Left renal pelvis (tissue), 4 donors: ENCODE results near the gene MGRN1. TPM values are rescaled to one million over a fixed set of nuclear protein-coding genes. Genes with fewer than 3 reads are reported as not detected.

ENCODE experiments used
- DNase-seq, 4 donors: peaks; one replicate each; pipeline ENCODE4 v3.0.0-alpha.2; 2013; ENCODE audit warnings: low read depth in 4 of 4, low spot score in 3 of 4
- polyA plus RNA-seq, 4 donors: library from polyadenylated mRNA; unstranded; fragments of 120-200 nt; gene quantifications; one replicate each; pipeline ENCODE4 v1.2.1, GENCODE V29; 2013; ENCODE audit not compliant: insufficient read length in 4 of 4

MGRN1 gene
- polyA plus RNA-seq, 4 donors, result 38.7 to 70.3 (median 53.1) TPM

DNA sequence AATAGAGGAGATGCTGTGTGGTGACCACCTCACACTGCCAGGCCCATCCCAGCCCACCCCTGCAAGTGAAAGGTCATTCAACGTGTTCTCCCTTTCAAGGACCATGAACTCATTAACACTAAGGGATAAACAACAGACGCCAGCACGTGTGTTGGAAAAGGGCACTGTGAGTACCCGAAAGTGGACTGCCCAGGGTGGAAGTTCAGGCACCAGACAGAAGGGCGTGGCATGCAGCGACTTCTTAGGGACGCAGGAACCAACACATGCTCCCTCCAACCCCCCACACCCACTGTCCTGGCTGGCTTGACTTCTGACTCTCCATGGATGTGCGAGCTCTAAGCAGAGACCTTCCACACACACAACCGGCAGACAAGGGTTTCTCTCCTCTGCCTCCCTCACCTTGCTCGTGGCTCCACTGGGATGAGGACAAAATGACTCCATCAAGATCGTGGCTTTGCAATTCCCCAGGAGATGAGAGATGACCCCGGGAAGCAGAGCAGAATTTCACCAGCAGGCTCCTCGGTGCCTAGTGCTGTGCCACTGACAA lies 20.9 kb upstream of the MGRN1 start:
- DNase-seq, result no peak

DNA sequence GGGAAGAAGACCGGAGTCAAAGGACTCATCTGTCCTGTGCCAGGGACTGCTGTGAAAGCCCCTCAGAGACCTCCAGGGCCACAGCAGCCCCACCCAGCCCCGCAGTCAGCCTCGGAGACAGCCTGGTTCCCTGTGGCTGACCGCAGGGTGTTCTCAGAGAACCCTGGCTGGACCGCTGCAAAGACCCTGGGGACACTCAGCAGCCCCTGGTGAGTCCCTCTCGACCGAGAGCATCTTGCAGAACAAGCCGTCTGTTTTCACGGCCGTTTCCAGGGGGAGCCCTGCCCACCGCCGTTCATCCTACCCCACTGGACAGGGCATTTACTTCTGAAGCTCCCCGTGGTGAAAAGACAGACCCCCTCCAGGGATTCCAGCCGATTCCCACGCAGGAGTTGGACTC lies 20.2 kb upstream of the MGRN1 start:
- DNase-seq, result no peak

DNA sequence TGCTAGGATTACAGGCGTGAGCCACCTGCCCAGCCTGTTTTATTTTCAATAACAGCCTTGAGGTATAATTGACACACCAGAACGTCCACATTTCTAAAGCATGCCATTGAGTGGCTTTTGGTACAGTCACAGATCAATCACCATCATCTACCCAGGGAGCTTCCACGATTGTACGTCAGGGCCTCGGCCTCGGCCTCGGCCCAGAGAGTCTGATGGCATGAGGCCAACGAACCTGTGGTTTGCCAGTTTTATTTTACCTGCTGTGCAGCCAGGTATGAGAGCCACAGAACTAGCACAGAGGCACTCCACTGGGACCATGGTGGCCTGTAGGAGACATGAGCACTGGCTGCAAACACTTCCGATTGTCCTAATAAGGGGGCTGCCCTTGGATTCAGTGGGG lies 18.3 kb upstream of the MGRN1 start:
- DNase-seq, result no peak

DNA sequence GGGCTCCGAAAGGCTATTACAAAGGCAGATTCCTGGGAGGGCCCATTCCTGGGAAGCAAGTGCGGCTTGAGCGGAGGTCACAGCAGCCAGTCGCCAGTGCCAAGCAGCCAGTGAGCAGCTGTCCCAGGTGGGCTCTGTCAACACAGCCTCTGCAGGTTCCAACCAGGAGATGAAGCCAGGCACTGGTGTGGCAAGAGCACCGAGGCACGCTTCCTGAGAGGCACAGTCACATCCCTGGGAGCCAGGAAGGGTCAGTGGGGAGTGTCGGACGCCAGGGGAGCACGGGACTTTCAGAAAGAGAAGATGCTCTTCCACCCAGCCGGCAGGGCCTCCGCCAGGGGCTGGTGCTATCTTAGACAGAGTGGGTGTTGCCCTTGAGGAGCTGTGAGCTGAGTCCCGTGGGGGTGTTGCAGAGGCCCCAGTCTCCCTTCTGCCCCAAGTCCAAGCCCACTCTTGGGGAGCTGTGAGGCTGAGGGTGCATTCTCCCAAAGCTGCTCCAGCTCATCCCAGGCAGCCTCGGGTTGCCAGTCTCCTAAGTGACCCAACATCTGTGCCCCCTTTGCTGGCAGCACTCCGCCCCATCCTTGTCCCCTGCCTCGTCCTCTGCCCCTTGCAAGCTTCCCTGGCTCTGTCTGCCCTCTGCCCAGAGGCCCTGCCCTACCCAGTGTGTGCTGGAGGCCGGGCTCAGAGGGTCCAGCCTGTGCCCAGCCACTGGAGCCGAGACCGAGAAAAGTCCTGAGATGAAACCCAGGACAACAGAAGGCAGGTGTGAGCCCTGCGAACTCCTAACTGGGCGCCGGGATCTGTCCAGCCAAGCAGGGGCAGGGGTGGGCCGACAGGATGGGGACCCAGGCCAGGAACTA lies 16.6 kb upstream of the MGRN1 start:
- no peak for DNase-seq

DNA sequence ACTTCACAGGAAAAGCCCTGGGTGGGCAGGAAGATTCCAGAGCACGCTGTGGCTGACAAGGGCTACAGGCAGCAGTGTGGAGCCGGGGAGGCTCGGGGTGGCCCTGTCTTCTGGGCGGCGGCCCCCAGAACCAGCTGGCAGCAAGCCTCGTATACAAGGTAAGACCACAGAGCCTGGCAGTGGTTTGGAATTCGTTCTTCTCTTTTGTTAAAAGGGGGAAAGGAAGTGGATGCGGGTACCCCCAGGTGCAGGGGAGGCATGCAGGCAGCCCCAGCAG lies 16.0 kb upstream of the MGRN1 start:
- no peak for DNase-seq

DNA sequence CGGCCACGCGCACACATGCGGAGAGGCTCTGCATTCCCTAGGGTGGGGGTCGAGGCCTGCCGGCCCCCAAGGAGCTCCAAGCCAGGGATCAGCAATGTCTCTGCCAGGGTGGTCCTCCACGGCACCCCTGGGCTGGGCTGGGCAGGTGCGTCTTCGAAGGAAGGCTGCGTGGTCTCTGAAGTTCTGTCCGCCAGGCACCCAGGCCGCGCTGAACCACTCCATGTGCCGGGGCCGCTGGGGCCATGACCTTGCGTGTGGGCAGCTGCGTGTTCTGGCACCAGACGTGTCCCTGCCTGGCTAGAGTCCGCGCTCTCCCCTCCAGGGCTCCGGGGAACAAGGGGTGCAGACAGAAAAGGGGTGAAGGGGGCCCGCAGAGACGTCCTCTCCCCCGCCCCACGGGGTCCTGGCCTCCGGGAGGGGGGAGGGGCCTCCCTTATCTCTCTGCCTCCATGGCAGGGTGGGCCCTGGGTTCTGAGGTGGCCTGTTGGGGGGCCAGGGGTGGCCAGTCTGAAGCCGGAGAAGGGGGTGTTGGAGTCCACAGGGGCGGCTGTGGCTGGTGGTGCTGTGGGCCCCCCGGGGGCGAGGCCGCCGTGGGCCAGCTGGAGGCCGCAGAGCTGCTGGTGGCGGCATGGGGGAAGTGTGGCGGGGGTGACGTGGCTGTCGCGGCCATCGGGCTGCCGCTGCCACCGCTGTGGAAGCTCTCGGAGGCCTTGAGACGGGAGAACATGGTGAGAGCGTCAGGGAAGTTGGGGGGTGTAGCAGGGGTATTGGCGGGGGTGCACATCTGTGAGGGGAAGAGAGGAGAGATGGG lies 15.2 kb upstream of the MGRN1 start:
- DNase-seq, result no peak

DNA sequence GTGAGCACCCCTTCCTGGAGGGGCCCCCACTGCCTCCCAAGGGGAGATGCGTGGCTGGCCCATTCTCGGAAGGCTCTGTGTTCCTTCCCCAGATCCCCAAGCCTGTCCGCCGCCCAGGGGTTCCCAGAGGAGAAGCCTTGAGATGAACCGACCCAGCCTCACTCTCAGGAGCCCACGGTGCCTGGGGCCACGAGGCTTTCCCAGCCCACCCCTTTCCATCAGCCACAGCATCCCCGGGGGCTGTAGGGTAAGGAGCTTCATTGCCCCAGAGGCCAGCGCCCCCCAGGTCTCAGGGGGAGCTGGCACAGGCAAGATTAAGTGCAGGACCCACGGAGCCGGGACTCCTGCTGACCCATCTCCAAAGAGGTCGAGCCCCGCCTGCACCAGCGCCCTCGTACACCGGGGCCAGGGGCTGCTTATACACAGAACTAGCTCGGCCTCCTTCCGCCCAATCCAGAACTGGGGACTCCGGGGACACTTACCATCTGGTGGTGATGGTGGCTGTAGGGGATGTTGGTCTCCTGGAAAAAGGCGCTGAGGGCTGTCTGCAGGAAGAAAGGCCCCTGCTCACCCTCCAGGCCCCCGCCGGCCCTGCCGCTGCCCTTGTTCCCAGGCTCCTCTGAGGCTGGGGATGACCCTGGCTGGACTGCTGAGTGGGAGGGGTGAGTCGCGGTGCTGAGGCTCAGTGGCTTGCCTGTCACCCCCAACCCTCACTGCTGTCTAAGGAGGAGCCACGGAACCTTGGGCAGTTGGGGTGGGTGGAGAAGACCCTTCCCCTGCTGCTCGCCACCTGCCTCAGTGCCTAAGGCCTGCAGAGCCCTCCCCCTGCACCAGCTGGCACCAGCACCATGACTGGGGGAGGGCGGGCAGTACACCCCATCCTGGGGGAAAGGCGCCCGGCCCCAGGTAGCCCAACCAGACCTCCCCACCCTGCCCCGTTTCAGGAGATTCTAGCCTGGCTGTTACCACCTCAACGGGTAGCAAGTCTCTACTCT lies 14.3 kb upstream of the MGRN1 start:
- no peak for DNase-seq

DNA sequence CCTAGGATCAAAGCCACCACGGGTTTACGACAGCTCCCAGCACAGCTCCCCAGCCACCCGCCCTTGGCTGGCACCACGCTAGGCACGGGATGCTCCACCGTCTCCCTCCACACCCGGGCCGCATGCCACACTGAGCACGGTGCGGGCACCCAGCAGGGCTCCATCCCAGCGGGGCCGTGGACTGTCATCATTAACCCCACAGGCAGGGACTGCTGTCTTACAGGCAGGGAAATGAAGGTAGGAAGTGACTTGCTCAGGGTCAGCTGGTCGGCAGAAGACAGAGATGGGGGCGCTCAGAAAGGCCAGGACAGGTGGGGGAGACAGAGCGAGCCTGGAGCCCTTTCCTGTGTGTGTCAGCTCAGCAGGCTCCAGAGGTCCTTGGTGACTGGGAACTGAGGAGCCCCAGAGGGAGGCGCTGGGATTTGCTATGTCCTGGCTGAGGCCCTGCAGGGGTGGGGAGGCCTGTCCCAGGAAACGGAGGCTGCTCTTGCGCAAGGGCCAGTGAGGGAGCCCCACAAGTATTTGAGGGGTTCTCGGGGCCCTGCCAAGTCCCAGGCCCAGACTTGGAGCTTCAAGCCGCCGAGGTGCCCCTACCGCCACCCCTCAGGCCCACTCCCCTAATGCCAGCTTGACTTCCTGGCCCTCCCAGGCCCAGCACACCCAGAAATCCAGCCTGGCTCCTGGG lies 13.1 kb upstream of the MGRN1 start:
- no peak for DNase-seq

DNA sequence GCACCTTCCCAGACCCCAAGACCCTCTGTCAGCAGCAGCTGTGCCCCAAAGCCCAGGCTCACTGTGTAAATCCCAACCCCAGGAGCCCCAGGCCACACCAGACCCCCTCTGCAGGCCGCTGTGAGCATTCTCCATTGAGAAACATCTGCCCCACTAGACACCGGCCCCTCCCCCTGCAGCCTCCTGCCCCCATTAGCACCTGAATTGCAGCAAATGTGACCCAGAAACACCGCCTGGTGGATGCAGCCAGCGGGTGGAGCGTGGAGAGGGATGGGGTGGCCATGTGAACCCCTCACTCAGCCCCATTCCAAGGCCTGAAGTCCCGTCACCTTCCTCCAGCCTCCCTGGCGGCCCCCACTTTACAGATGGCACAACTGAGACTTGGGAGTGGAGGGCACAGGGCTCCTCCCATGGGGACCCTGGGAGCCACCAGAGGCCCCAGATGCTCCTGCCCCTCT lies 12.1 kb upstream of the MGRN1 start:
- DNase-seq, result no peak

DNA sequence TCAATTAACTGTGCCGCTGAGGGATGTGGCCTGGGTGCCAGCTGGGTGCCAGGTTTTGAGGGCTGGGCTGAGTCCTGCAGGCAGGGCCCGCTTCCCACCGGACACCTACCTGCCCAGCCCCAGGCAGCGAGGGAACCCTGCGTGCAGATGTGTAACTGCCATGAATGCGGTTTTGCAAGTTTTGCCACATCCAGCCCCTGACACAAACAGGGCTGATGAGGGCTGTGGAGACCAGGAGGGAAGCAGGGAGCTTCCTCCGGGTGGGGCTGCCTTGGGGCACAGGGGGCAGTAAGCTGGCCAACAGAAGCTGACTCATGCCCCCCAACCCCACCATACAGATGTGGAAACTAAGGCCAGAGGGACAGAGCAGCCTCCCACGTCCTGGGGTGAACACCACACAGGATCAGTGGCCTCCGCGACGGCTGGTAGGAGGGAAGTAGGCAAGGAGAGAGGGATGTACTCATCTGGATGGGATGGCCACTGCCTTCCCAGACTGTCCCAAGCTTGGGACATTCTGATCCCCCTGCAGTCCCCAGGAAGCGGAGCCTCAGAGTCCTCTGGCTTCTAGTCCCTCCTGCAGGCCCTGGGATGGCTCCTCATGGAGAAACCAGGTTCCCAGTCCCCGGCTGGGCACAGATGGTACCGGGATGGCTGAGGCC lies 11.5 kb upstream of the MGRN1 start:
- DNase-seq, result no peak

DNA sequence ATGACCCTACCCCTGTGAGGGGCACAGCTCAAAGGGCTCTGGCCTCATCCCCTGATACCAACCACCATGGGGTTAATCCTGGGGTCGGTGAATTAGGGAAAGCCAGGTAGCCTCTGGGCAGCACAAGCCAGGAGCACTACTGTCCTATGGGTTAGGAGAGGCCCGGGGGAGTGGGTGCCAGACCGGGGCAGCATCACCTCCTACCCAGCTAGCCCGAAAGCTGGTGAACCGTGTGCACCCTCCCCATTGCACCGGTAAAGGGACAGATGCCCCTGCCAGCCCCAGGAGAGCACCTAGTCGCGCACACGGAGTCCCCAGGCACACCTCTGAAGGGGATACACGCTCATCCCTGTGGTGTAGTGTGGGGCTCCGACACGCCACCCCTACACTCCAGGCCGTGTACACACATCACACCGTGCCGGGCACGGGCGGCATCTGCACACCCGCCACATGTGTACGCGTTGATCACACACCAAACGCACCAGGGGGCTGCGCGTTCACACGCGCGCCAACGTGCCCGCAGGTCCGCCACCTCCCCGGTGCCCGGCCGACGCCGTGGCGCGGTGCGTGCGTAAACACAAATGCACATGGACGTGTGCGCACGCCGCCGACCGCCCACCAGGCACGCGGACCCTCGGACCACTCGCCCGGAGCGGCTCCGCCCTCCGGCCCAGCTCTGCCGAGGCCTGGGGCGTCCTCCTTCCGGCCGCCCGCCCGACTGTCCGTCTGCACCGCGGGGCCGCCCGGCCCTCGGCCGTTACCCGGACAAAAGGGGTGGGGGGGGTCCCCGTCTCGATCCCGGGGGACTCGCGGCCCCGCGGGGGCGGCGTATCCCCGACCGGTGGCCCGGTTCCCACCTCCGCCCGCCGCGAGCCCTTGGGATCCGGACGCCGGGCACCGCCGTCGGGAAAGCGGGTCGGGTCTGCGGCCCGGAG lies 10.7 kb upstream of the MGRN1 start:
- no peak for DNase-seq

DNA sequence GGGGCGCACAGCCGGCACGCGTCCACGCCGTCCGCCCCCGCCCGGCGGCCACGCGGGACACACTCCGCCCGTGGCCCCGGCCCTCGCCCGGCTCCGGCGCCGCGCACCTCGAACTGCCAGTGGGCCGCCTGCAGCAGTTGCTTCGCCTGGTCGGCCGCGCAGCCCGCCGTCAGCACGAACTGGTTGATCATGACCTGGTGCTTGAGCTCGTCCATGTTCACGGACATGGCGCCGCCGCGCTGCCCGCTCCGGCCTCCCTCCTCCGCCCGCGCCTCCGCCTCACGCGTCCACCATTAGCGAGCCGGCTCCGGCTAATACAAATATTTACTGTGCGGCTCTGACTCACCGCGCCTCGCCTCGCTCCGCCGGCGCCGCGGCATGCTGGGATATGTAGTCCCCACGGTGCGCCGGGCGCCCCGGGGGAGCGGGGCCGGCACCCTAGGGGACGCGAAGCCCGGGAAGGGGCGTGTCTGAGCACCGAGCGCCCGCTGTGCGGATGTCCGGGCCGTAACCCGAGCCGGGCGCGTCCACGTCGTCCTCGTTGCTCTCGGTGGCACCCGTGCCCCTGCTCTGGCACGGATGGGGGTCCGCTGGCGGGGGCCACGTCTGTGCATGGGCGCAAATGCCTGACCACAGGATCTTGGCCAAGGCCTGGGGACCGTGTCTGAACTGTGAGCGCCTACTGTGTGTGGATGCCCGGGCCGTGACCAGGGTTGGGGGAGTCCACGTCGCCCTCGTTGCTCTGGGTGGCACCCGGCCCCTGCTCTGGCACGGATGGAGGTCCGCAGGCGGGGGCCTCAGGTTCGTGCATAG lies 9.8 kb upstream of the MGRN1 start, which contains the start of gene UBALD1:
Gene UBALD1, minus strand, starts transcription at position 318 of the 813 bp plus-strand sequence. Its CDS starts 91 bp downstream, at position 227.
- DNase-seq, result peak in 3 of 4 donors; percentile 60 to 68 (median 67)

DNA sequence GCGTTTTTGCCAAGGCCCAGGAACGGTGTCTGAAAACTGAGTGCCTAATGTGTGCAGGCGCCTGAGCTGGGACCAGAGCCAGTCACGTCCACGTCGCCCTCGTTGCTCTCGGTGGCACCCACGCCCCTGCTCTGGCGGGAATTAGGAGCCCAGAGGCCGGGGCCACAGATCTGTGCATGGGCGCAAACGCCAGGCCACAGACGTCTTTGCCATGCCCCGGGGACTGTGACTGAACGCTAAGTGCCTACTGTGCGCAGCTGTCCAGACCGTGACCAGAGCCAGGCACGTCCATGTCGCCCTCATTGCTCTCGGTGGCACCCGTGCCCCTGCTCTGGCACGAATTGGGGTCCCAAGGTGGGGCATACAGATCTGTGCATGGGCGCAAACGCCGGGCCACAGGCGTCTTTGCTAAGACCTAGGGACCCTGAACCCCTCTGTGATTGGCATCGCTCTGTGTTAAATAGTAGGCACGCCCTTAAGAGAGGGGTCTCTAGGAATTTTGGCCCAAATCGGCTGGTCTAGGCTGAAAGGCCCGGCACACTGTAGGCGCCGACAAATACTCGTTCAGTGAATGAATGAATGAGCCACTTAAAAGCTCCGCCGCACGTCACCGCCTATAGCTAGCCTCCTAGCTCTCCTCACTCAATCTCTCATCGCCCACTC lies 9.1 kb upstream of the MGRN1 start:
- DNase-seq, result no peak

DNA sequence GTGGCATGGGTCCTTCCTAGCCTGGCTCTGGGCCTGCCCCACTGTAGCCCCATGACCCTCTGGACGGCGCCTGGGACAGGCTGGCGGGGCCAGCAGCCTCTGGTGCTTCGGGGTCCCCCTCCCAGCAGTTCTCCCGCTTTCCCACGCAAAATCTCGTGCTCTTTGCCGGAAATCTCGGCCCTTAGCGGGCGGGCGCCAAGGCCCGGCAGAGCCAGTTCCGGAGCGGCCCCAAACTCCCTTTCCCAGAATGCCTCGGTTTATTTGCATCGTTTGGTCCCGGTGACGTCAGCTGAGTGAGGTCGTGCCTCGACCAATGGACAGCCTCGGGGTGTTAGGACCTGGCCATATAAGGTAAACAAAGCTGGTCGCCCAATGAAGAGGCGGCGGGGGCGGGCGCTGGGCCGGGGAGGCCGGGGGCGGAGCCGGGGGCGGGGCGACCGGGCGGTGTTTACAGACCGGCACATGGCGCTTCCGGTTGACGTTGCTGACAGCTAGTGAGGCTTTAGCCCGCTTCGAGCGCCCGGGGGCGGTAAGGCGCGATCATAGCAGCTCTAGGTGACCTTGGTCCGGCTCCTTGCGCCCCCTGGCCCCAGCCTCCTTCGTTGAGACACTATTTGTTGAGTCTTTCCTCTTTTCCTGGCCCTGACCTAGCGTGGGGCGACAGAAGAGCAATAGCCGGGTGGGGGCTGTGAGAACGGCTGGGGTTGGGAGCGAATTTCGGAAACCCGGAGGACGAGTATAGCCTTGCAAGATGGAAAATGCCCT lies 8.4 kb upstream of the MGRN1 start:
- DNase-seq, result peak; percentile 99 to 100 (median 100)

DNA sequence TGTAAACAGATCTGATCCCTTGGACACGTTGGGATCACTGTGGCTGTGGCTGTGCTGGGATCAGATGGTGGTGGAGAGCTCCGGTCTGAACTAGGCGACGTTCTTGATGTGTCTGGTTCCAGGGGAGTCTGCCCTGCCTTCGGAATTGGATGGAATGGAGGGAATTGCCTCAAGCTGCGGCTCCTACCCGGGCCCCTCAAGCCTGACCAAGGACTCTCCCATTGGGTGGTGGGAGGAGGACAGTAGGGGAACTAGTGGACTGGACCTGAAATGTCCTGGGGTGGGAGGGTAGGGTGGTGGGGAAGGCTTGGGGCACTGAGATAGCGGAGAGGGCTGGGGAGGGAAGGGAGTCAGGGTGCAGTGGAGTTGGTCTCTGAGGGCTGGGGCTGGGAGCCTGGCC lies 6.7 kb upstream of the MGRN1 start:
- no peak for DNase-seq
